ENCODE results near the gene NEURL1.
A peak's percentile ranks its signal among the peaks of the same experiment; 100 is the strongest.
"Not testable (repeated sequence)": the region's sequence is repeated elsewhere in the genome, so short reads cannot be mapped to it uniquely, and the experiment has no call there.

The NEURL1 gene

DNA sequence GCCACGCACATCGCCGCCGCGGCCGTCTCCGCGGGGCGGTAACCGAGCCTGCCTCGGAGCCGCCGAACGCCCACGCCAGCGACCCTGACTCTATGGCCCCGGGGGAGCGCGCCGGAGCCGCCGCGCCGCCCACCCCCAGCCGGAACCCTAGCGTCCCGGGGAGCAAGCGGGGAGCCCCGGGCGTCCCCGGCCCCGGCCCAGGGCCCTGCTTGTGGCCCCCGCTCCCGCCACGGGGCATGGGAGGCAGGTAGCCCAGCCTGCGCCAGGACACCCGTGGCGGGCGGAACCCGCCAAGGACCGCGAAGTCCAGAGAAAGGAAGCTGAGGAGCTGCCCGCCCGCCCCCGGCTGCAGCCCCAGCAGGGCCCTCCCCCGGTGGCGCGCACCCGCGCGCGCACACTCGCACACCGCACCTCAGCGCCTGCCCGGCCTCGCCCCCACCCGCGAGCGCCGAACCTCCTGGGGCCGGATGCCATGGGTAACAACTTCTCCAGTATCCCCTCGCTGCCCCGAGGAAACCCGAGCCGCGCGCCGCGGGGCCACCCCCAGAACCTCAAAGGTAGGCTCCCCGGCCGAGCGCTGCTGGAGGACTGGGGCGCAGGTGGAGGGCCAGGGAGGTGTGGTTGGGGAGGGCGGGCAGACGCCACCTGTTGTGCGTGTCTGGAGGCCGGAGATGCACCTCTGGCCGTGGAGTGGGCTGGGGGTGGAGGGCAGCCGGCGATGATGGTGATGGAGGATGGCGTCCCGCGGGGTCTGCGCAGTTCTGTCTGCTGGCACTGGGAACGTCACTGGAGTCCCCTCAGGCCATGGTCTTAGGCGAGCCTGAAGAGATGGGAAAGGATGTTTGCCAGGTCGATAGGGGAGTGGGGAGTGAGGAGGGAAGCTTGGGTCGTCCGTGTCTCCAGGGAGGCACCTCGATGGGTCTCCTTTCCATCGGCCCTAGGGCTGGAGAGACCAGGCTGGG lies 692 bp downstream of the NEURL1 start:
- FAIRE-seq (no peak), DNase-seq (ENCODE audit: low spot score) (no peak)

DNA sequence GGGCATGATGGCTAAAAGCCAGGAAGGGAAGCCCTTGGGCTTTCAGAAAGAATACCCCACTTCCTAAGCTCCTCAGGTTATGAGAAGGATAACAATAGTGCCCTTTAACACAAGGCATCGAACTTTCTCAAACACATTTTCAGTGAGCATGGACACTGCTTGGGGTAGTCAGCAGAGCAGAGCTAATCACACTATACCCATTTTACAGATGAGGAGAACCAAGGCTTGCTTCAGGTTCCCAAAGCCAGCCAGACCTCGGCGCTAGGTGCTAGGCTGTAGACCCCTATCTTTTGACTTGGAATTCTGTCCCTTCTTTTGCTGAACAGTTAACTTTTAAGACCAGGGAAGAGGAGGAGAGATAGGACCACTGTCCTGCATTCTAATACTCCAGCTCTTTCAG lies 1.8 kb downstream of the NEURL1 start:
- FAIRE-seq, result no peak
- DNase-seq (ENCODE audit: low spot score), result no peak

DNA sequence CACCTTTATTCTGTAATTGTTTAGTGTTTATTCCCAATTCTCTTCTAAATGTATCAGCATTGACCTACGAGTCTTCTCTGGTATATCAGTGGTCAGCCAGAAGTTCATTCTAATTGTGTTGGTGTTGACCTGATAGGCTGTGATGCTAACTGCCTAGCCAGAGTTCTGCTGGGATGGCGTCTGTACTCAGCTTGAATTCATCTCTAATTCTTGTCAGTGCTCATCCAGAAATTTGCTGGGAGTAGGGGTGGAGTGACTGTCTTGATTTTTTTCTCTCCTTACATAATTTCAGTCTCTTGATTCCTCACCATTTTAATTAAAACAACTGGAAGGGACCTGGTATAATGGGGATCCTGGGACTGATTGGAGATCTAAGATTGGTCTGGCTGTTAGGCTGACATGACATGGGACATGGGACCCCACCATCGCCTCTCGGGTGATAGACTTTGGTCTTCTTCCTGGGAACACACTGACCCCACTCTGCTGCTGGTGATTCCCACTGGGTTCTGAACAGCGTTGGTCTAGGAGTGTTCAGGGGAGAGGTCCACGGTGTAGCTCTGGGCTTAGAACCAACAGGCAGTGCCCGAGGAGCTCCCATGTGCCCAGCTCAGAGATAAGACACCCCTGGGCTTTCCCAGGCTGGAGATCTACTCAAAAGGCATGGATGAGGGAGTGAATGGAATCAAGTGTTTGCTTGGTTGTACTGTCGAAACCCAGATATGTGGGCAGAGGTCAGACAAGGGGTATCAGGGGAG lies 3.8 kb downstream of the NEURL1 start:
- FAIRE-seq (peak; percentile 20), DNase-seq (ENCODE audit: low spot score) (no peak)

DNA sequence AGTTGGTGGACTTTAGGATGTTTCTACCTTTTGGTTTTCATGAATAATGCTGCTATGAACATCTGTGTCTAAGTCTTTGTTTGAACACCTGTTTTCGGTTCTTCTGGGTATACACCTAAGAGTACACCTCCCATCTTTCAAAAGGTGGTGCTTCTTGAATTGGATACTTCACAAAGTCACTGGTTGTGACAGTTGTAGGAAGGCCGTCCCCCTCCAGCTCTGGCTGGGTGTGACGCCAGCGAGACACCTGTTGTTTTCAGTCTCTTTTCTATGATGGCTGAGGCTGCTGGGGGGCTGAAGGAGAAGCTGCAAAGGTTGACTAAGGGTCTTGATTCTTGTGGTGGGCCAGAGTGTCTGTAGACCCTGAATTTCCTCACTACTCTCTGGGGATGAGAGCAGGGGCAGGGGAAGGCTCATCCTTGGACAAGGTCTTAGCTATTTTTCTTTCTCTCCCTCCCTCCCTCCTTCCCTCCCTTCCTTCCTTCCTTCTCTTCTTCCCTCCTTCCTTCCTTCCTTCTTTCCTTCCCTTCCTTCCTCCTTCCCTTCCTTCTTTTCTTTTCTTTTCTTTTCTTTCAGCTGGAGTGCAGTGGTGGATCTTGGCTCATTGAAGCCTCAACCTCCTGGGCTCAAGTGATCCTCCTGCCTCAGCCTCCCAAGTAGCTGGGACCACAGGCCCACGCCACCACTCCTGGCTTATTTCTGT lies 5.6 kb downstream of the NEURL1 start:
- no peak for DNase-seq (ENCODE audit: low spot score)
- FAIRE-seq, result no peak

DNA sequence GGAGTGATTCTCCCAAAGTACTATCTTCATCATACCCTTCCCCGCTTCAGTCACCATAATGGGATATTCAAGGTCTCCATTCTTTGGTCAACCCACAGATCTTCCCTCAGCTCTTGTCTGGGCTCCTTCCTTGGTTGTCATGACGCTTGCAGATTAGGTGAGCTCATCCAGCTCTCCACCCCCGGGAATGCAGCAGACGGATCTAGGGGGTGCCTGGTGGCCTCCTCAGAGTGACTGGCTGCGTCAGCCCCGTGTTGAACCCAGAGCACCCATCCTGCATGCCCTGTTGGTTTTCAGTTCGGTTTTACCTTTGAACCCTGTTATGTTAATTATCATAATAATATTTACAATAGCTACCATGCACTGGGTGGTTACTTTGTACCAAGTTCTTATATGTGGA lies 6.4 kb downstream of the NEURL1 start:
- FAIRE-seq (no peak), DNase-seq (ENCODE audit: low spot score) (no peak)

DNA sequence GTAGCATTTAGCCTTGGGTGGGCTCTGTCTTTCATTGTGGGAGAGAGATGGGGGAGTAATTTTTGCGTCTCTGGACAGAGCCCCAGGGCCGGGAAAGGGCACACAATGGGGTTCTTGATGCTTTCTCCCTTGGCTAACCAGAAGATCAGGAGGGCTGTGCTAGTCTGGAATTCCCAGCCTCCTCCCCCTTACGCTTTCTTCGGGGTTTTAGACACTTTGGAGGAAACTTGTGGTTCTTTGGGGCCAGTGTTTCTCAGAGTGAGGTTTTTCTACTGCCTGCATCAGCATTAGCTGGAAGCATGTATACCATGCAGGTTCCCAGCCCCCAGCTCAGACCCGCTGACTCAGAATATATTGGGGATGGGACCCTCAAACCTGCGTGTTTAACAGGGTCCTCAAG lies 7.0 kb downstream of the NEURL1 start:
- FAIRE-seq, result no peak
- no peak for DNase-seq (ENCODE audit: low spot score)

DNA sequence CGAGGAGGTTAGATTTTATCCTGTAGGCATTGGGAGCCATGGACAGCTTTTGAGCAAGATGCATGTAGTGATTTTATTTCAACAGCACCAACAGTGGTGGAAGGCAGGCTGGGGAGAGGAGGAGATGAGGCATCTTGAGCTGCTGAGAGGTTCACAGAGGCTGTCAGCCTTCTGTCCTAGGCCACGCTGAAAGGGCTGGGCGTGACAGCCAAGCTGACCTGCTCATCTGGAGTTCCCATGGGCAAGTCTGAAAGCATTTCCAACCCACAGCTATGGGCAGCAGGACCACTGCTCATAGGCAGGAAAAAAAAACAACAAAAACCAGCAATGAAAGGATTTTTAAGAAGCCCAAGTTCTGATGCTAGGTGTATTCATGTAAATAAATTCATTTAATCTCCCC lies 7.7 kb downstream of the NEURL1 start:
- DNase-seq (ENCODE audit: low spot score), result no peak
- no peak for FAIRE-seq

DNA sequence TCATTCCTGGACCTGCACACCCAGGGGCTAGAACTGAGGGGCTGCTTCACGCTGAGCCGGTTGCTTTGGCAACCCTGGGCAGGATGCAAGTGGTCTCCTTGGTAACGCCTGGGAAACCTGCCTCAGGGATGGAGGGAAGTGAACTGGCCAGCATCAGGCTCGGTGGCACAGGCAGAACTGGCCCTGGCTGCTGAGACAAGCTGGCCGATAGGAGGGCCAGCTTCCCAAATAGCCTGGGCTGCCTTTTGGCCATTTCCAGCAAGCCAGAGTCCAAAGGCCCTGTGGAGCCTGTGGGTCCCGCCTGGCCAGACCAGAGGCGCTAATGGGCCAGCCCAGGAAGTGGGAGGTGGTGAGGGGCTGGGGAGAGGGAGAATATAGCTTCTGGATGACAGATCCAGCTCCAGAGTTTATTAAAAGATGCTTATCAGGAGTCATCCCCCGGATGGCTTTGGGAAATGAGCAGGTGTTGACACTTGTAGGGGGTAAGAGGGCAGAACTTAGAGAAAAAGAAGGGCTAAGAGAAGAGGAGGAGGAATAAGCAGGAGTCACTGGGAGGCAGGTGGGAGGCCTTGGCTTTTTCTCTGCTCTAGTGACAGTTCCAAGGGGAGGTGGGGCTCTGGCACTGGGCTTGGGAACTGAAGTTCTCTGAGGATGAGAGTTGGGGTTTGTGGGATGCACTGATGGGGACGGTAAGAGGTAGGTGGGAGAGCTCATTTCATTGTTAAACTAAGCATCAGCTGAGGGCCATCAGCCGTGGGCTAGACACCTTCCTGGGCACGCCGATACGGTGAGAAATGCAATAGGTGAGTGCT lies 9.6 kb downstream of the NEURL1 start:
- DNase-seq (ENCODE audit: low spot score) (no peak), FAIRE-seq (peak; percentile 48)

DNA sequence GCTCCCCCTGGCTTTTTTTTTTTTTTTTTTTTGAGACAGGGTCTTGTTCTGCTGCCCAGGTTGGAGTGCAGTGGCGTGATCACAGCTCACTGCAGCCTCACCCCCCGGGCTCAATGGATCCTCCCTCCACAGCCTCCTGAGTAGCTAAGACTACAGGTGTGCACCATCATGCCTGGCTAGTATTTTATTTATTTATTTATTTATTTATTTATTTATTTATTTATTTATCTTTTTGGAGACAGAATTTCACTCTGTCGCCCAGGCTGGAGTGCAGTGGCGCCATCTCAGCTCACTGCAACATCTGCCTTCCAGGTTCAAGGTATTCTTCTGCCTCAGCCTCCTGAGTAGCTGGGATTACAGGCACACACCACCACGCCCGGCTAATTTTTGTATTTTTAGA lies 10.3 kb downstream of the NEURL1 start:
- FAIRE-seq; DNase-seq (ENCODE audit: low spot score): not testable (repeated sequence)

DNA sequence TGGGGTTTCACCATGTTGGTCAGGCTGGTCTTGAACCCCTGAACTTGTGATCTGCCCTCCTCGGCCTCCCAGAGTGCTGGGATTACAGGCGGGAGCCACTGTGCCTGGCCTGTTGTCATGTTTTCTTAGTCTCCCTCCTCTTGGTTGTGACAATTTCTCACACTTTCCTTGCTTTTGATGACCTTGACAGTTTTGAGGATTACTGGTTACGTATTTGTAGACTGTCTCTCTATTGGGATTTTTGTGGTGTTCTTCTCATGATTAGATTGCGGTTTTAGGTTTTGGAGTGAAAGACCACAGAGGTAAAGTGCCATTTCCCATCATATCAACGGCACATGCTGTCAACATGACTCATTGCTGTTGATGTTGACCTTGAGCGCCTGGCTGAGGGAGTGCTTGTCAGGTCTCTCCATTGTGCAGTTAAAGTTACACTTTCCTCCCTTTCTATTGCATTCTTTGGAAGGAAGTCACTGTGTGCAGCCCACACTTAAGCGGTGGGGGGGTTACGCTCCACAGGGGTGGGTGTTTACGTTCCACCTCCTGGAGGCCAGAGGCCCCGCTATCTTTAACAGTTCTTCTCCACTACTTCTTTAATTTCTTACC lies 10.8 kb downstream of the NEURL1 start:
- peak; percentile 95 for FAIRE-seq
- peak; percentile 91 for DNase-seq (ENCODE audit: low spot score)

DNA sequence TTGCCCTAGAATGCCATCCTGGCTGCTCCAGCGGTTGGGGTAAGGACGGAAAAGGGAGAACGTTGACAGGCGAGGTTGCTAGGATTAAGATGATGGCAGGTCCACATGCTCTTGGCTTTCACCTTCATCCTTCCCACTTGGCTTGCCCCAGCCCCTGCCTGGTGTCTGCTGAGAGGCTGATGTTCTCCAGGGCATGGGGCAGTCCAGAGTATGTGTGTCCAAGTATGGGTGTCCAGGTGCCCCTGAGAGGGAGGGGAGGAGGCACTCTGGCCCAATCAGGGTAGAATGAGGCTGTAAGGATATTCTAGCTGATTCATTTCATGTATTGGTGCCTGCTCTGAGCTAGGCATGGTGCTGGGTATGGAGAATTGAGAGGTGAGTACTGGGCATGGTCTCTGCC lies 12.6 kb downstream of the NEURL1 start:
- DNase-seq (ENCODE audit: low spot score) (no peak), FAIRE-seq (no peak)

DNA sequence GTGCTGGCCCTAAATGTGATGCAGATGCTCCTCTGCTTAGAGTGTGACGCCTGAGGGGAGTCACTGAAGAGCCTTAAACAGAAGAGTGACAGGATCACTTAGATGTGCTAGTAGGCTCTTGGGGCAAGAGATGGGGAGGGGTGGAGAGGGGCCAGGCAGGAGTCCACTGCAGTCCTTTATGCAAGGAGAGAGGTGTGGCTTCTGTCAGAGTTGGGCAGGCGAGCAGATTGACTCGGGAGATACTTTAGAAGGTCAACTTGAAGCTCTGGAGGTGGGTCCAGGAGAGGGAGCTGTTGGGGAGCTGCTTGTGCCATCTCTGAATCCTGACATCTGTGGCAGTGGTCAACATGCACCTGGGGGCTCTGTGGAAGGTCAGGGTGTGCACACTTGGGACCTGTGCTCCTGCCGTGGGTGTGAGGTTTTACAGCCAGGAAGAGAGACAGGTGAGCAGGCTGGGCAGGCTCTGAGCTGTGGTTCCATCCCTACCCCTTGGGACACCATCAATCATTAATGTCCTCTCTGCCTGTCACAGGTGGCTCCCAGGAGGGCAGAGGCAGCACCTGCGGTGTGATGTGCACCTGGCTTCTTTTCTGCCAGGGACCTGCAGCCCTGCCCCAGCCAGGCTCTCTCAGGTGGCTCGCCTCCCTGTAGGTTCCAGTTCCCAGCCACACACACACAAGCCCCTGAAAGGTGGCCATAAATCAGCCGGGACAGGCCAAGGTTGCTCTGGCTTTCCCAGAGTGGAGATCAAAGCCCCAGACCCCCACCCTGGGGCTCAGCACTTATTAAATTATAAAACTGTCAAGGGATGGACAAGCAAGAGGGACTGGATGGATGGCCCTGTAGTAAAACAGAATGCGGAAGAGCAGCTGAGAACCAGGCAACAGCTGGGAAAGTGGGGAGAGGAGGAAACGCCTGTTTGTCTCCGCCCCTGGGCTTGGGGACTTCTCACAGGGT lies 14.0 kb downstream of the NEURL1 start:
- FAIRE-seq, result no peak
- no peak for DNase-seq (ENCODE audit: low spot score)

DNA sequence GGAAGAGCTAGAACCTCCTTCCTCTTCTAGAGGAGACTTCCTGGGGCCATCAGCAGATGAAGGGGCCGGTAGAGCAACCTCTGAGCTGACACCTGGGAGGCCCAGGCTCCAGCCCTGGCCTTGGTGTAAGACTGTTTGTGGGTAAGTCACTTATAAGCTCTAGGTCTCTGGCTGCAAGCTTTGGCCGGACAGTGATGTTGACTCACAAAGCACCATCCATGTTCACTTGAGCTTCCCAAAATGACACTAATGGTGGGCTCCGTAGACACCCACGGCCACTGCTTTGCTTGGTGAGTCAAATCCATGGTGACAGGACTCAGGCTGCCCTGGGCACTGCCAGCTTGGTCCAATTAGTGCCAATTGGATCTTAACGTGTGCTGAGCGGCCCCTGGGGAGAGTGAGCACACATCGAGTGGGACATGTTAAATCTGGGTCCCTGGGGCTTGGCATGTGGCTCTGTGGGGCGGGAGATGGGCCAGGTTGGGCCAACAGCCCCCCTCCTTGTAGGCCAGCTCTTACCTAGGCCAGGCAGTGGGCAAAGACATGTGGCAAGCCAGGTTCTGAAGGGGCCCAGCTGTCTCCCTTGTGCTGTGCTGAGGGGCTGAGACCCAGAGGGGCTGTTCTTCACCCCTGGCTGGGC lies 16.7 kb downstream of the NEURL1 start:
- FAIRE-seq, result no peak

DNA sequence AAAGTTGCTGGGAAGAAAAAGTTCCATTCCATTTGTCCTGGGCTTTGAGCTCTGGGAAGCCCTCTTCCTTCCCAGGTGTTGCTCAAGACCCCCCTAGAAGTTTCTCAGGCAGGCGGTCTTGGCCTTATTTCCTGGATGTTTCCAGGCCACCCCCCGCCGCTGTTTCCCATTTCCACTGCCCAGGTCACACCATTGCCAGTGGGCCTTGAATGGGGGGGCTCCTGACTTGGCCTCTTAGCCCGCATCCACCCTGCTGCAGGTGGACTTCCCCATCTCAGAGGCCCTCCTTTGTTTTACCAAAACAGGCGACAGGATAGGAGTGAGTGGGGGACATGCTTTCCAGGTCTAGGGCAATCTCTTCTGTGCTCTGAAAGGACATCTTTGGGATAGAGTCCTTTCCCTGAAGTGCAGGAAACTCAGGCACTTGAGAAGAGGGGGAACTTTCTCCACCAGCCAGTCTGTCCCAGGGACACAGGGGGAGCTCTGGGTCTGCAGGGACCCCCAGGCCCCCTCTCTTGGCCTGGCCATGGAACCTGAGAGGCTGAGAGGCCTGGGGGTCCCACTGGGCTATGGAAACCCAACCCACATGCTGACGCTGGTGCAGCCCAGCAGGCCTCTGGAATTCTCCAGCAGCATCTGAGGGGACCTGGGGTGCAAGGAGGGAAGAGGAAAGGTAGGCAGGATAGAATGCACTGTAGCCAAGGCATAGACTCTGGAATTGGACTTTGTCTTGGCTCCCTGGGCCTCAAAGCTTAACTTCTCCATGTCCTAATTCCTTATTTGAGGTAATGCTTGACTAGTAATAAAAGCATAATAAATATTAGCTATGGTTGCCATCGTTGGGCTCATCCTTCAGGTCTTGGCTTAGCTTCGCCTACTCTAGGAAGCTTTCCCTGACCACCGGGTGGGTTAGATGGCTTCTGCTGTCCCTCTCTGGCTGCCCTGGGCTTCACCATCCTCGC lies 17.6 kb downstream of the NEURL1 start:
- DNase-seq (ENCODE audit: low spot score) (no peak), FAIRE-seq (no peak)

More for the DNA sequence above, 16.7 kb downstream of the NEURL1 start:
- DNase-seq (ENCODE audit: low spot score), result no peak

DNA sequence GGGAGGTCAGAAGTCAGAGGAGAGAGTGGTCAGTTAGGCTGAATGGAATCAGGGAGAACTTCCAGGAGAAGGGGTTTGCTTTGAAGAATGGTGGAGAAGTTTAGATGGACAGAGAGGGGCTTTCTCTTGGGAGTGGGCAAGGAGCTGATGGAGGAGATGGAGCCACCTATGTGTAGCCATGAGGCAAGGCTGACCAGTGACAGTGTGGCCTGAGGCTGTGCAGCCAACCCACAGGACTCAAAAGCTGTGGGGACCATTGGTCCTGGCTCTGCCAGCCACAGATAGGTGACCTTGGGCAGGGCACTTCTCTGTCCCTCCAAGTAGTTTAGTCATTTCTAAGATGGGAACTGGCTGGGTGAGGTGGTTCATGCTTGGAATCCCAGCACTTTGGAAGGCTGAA lies 18.7 kb downstream of the NEURL1 start:
- DNase-seq (ENCODE audit: low spot score) (no peak), FAIRE-seq (no peak)

DNA sequence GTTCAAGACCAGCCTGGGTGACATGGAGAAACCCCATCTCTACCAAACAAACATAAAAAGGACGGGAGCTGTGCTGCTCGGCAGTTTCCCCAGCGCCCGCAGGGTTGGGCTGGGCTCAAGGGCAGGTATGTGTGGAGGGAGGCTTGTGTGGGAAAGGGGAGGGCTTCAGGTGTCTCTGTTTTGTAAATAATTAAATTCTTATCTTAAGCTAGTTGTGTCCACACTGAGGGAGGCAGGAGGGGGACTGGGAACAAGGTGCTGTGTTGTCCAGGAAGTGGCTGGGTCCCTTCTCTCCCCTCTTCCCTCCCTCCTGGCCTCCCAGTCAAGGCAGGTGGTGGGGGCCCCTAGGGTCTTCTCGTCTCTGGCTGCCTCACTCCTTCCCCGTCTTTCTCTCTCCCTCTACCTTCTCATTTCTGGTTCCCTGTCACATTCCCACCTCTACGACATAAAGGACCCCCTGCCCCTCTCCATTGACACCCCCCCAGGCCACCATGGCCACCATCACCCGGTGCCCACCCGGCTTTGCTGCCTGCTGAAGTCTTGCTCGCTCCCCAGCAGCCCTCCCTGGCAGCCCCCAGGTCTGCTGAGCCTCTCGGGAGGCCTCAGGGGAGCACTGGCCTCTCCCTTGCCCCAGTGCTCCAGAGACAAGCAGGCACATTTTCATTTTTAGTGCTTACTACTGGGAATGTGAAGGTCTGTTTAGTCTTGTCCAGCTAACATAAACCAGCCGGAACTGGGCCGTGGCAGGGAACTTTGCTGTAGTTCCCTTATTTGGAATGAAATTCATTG lies 19.3 kb downstream of the NEURL1 start:
- no peak for FAIRE-seq
- no peak for DNase-seq (ENCODE audit: low spot score)
